ENCODE results near the gene DGKQ. TPM values are rescaled to one million over a fixed set of nuclear protein-coding genes. Genes with fewer than 3 reads are reported as not detected.

The DGKQ gene
- total and polyA plus RNA-seq, 2 of the 8 experiments (the other 6 are each of a cell fraction or from before 2014, with no cell fraction given): 7.3 to 9.7 TPM

GRCh38 chr4:950136-951020 lies 23.0 kb downstream of the DGKQ start:
- H2BK20ac ChIP-seq (ENCODE audit: low read length): no peak overlapping the region

More at GRCh38 chr4:950136-951020, 23.0 kb downstream of the DGKQ start:
- Histone ChIP-seq H3K23me2 (ENCODE audit: low read depth, low read length) (peaks cover 2% of the 10 kb centered on the region; the same call in 1 of the 2 replicates), H3K36me3 (ENCODE audit: control insufficient read depth in 2 of 4, insufficient read depth in 4 of 4, low read length in 3 of 4) (no peaks in the 10 kb centered on the region), H2BK5ac (ENCODE audit: low read depth, low read length) (no peak overlapping the region), H2BK15ac (ENCODE audit: low read length) (no peak overlapping the region), H3K14ac (ENCODE audit: insufficient read length) (no peak overlapping the region), H3K23ac (ENCODE audit: insufficient read length) (no peak overlapping the region), H3K79me2 (ENCODE audit: control insufficient read depth in 1 of 2, insufficient read depth in 2 of 2, low read length in 2 of 2) (no peaks in the 10 kb centered on the region), H4K8ac (ENCODE audit: extremely low read depth, insufficient read depth, low read length) (no peak overlapping the region), H3K9ac (replicated peaks in 1 of 4; ENCODE audit: extremely low read depth in 1 of 4, low read depth in 3 of 4, low read length in 3 of 4) (no peak overlapping the region), H2BK12ac (ENCODE audit: low read depth, low read length) (no peak overlapping the region), H4K91ac (replicated peaks; ENCODE audit: insufficient read length, low read length) (no peak overlapping the region), H3K27ac (ENCODE audit: low read depth, low read length) (no peak overlapping the region), H3K56ac (replicated peaks; ENCODE audit: insufficient read length, low read depth, low read length) (no peak overlapping the region), H3K4me3 (ENCODE audit: extremely low read depth in 1 of 4, insufficient read depth in 2 of 4, low read depth in 3 of 4, low read length in 4 of 4) (no peak overlapping the region), H2AK5ac (ENCODE audit: low read depth, low read length) (no peak overlapping the region), H4K20me1 (replicated peaks in 1 of 2; ENCODE audit: control insufficient read depth in 1 of 2, insufficient read depth in 2 of 2, low read length in 2 of 2) (peaks cover 0 to 2% of the 10 kb centered on the region in 2 experiments), H3K79me1 (ENCODE audit: low read depth, low read length) (no peaks in the 10 kb centered on the region), H3K18ac (ENCODE audit: extremely low read depth, low read length) (no peak overlapping the region), H3K9me3 (ENCODE audit: insufficient read depth in 2 of 2, low read depth in 1 of 2, low read length in 1 of 2) (no peaks in the 10 kb centered on the region), H3K4me1 (replicated peaks in 1 of 4; ENCODE audit: control insufficient read depth in 3 of 4, insufficient read depth in 4 of 4, low read length in 3 of 4) (peaks cover 3 to 9% (median 6%) of the 10 kb centered on the region in 4 experiments), H3K4ac (replicated peaks; ENCODE audit: insufficient read length, low read depth, low read length) (no peak overlapping the region), H2AFZ (ENCODE audit: low read length) (no peak overlapping the region), H3K27me3 (replicated peaks in 1 of 4; ENCODE audit: control insufficient read depth in 3 of 4, extremely low read depth in 1 of 4, insufficient read depth in 3 of 4, low read length in 3 of 4) (peaks cover 0 to 10% (median 4%) of the 10 kb centered on the region in 4 experiments; a peak in 4 of 7 replicates), H3K4me2 (ENCODE audit: insufficient read depth in 1 of 2, low read depth in 2 of 2, low read length in 2 of 2) (no peak overlapping the region), H4K5ac (ENCODE audit: insufficient read length, low read depth, low read length) (no peak overlapping the region), H2BK120ac (replicated peaks; ENCODE audit: low read depth, low read length) (no peak overlapping the region)
- FAIRE-seq (no peak), DNase-seq (ENCODE audit: low read depth in 1 of 2, low spot score in 2 of 2) (no peak)
- ChIA-PET POLR2A (ENCODE audit: partially characterized antibody) (interaction anchor here (0.6 to 1.2 kb wide), 2 partner anchors 11 to 18 kb away, joined by 3 to 4 read pairs; partner anchors contain the start of genes GAK and TMEM175), CTCF (ENCODE audit: partially characterized antibody) (no interaction called here)
- 89% methylated on average over 26 of the region's 30 CpGs; no CpG with 5 or more reads in 1 of the 2 experiments for WGBS, 2 experiments (ENCODE audit: extremely low coverage in 1 of 2, insufficient coverage in 1 of 2, insufficient read length in 1 of 2, insufficient replicate concordance in 2 of 2, low coverage in 1 of 2, low lambda C conversion rate in 2 of 2, missing lambda C conversion rate in 1 of 2)
- TF ChIP-seq MAX (IDR thresholded peaks at IDR 0.05): no peak
- no peak for TF ChIP-seq TBP (IDR thresholded peaks at IDR 0.05; ENCODE audit: low read depth, low read length)

Data from H1 (cell line).